HG02981 (cell line): ENCODE measurements around the gene C1orf74.

Source experiments
- ATAC-seq: cut with Tn5 transposase; IDR thresholded peaks from one replicate; pipeline ENCODE4 v1.9.1; 2021; ENCODE audit warnings: mild to moderate bottlenecking, moderate library complexity; ENCODE audit not compliant: unreplicated experiment

C1orf74 gene

GRCh38 chr1:209784265-209785169 is at the start of gene C1orf74:
Gene C1orf74 (minus strand): TSS chr1:209784559. CDS start chr1:209783634, 925 bp downstream.
- peak; percentile 100 for ATAC-seq

- no peak for ATAC-seq
Measured at GRCh38 chr1:209831615-209832014, 47.3 kb upstream of the C1orf74 start.

- no peak for ATAC-seq
Measured at GRCh38 chr1:209830722-209831121, 46.4 kb upstream of the C1orf74 start.

- ATAC-seq = no peak
Measured at GRCh38 chr1:209829716-209830115, 45.4 kb upstream of the C1orf74 start.

GRCh38 chr1:209827384-209828262 is 43.3 kb upstream of the C1orf74 start, which contains the start of gene UTP25:
Gene UTP25 (plus strand): TSS chr1:209827972. CDS start chr1:209828064, 92 bp downstream.
- ATAC-seq = peak; percentile 89

- ATAC-seq = no peak
Measured at GRCh38 chr1:209825591-209826434, 41.5 kb upstream of the C1orf74 start.

DNA sequence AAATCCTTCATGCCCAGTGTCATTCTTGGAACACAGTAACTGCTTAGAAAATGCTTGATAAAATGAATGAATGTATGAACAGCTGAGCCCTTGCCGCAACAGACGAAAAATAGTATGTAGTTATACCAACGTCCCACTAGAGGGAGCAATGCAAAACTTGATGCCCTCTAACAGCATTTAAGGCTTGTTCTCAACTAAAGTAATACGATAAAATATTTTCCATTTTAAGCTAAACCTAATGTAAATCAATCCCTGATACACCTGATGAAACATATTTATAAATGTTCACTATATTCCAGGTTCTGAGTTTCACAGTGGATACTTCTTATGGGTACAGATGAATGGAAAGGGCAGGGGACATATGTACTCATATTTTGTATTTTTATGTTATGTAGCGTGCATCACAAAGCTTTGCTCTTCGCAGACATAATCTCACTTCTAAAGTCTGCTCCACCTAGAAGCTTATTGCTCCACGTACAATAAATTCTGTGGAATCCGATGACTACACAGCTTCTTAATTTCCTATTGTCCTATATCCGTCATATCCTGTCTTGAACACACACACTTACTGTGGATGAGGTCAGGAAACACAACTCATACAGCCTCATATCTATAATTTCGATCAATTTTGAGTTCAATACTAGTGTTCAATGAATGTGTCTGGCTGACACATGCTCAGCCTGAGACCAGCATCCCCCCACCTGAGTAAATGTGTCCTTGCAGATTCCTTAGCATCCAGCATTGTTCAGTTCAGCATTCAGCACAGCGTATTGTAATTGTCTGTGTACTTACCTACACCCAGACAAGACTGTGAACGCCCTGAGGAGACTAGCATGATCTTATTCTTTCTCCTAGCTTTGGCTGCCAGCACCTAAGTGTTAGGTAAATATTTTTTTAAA is 39.0 kb upstream of the C1orf74 start:
- peak; percentile 38 for ATAC-seq

- no peak for ATAC-seq
Measured at GRCh38 chr1:209822706-209823105, 38.3 kb upstream of the C1orf74 start.

DNA sequence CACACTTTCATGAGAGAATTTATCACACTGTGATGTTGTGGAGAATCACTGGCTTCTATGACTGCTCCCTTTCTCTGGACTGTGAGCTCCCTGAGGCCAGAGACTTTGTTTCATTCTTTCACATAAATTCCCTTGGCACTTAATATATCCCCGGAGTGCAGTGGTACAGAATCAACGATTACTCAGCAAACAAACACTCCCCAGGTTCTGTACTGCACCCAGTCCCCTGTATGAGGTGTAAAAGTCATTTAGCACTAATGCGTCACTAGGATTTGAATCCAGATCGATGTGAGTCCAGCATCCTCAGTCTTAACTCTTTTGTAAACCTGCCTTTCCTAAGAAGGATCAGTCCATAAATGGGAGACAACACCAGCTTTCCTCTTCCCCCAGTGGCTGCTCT is 36.6 kb upstream of the C1orf74 start:
- no peak for ATAC-seq

GRCh38 chr1:209819058-209819457 is 34.7 kb upstream of the C1orf74 start:
- no peak for ATAC-seq

GRCh38 chr1:209817691-209818090 is 33.3 kb upstream of the C1orf74 start:
- ATAC-seq = no peak

DNA sequence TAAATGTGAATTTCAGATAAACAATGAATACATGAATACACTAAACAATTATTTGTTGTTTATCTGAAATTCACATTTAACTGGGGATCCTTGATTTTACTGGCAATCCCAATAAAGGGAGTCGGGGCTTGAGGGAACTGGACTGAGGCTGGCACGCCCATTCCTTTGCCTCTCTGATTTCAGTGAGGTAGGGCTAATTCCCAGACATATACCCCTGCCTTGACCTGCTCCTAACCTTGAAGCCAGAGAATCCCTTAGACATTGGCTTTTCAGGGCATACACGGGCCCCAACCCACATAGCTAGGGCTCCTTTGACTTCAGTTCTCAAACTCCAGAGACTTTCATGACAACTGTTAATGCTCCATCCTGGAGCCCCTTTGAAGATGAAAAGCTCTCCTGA is 32.6 kb upstream of the C1orf74 start:
- ATAC-seq = no peak

- no peak for ATAC-seq
Measured at GRCh38 chr1:209815931-209816341, 31.6 kb upstream of the C1orf74 start.

- ATAC-seq = no peak
Measured at GRCh38 chr1:209815490-209815889, 31.1 kb upstream of the C1orf74 start.

- ATAC-seq = no peak
Measured at GRCh38 chr1:209813902-209814301, 29.5 kb upstream of the C1orf74 start.

GRCh38 chr1:209810783-209811182 is 26.4 kb upstream of the C1orf74 start:
- no peak for ATAC-seq

GRCh38 chr1:209809611-209810010 is 25.3 kb upstream of the C1orf74 start:
- no peak for ATAC-seq

DNA sequence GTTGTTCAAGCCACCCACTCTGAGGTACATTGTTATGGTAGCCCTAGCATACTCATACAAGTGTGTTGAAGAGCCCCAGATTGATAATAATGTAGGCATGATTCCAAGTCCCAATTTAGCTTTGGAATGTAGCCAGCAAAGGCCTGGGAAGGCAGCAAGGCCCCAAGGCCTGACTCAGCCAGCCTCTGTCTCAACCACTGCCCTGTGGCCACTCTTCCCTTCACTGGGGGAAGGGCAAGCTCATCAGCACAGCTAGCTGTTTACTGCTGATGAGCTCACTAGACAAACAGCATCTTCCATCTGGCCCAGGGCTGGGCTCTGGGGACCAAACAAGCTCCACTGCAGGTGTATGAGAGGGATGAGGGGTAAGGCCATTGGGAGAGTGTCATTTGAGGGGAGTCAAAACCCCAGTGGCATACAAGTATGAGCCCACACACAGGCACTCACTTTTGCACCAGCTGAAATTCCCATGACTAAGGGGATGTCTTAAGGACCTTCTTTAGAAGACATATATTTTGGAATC is 23.8 kb upstream of the C1orf74 start:
- no peak for ATAC-seq

- ATAC-seq = no peak
Measured at GRCh38 chr1:209807509-209807908, 23.1 kb upstream of the C1orf74 start.
